Measurements from ENCODE around the gene C1RL.

The C1RL gene

GRCh38 chr12:7120166-7120565 is 11.2 kb upstream of the C1RL start:
- Histone ChIP-seq H3K9me2 (replicated peaks; ENCODE audit: insufficient read depth, low read length) (no peaks in the 10 kb centered on the region), H3K9me3 (replicated peaks; ENCODE audit: insufficient read depth, low read length) (no peaks in the 10 kb centered on the region), H3K27me3 (replicated peaks; ENCODE audit: insufficient read depth, low read length) (no peaks in the 10 kb centered on the region), H3K9ac (ENCODE audit: low read length) (no peak overlapping the region), H3K4me3 (ENCODE audit: low read length) (no peak overlapping the region), H3K4me2 (ENCODE audit: low read depth, low read length) (no peak overlapping the region), H3K79me2 (ENCODE audit: low read length) (no peaks in the 10 kb centered on the region), H4K20me1 (ENCODE audit: insufficient read depth, low read length) (no peaks in the 10 kb centered on the region), H3K36me3 (replicated peaks; ENCODE audit: insufficient read depth, low read length) (no peaks in the 10 kb centered on the region), H3K4me1 (ENCODE audit: low read length) (no peaks in the 10 kb centered on the region), H2AFZ (ENCODE audit: low read length) (no peak overlapping the region), H3F3A (ENCODE audit: insufficient read depth, low read length) (no peaks in the 10 kb centered on the region), H3K27ac (ENCODE audit: low read length) (no peak overlapping the region)
- TF ChIP-seq EZH2phosphoT487 (IDR thresholded peaks at IDR 0.05; ENCODE audit: low read length) (no peak), EZH2 (optimal IDR thresholded peaks at IDR 0.05; ENCODE audit: low read depth, low read length) (no peak)
- no peak for DNase-seq

- Histone ChIP-seq H3K9ac (ENCODE audit: low read length) (no peak overlapping the region), H3K4me3 (ENCODE audit: low read length) (no peak overlapping the region), H4K20me1 (ENCODE audit: insufficient read depth, low read length) (no peaks in the 10 kb centered on the region), H3K4me2 (ENCODE audit: low read depth, low read length) (no peak overlapping the region), H3K36me3 (replicated peaks; ENCODE audit: insufficient read depth, low read length) (no peaks in the 10 kb centered on the region), H3K9me2 (replicated peaks; ENCODE audit: insufficient read depth, low read length) (no peaks in the 10 kb centered on the region), H3K4me1 (ENCODE audit: low read length) (no peaks in the 10 kb centered on the region), H3K9me3 (replicated peaks; ENCODE audit: insufficient read depth, low read length) (no peaks in the 10 kb centered on the region), H2AFZ (ENCODE audit: low read length) (no peak overlapping the region), H3F3A (ENCODE audit: insufficient read depth, low read length) (no peaks in the 10 kb centered on the region), H3K27me3 (replicated peaks; ENCODE audit: insufficient read depth, low read length) (no peaks in the 10 kb centered on the region), H3K79me2 (ENCODE audit: low read length) (no peaks in the 10 kb centered on the region), H3K27ac (ENCODE audit: low read length) (no peak overlapping the region)
- no peak for TF ChIP-seq EZH2phosphoT487 (IDR thresholded peaks at IDR 0.05; ENCODE audit: low read length)
- TF ChIP-seq CTCF (IDR thresholded peaks at IDR 0.05; ENCODE audit: low read length) = no peak
- TF ChIP-seq EZH2 (optimal IDR thresholded peaks at IDR 0.05; ENCODE audit: low read depth, low read length) = no peak
- no peak for DNase-seq
Observed at GRCh38 chr12:7118881-7119280, 9.9 kb upstream of the C1RL start.

- no peak for DNase-seq
Observed at GRCh38 chr12:7117670-7118069, 8.7 kb upstream of the C1RL start.

More at GRCh38 chr12:7117670-7118069, 8.7 kb upstream of the C1RL start:
- no peak overlapping the region for H2AFZ ChIP-seq (ENCODE audit: low read length)
- H3K27me3 ChIP-seq (replicated peaks; ENCODE audit: insufficient read depth, low read length) = no peaks in the 10 kb centered on the region
- H3K4me2 ChIP-seq (ENCODE audit: low read depth, low read length) = no peak overlapping the region
- no peak overlapping the region for H3K9ac ChIP-seq (ENCODE audit: low read length)
- H3F3A ChIP-seq (ENCODE audit: insufficient read depth, low read length) = no peaks in the 10 kb centered on the region
- TF ChIP-seq EZH2 (optimal IDR thresholded peaks at IDR 0.05; ENCODE audit: low read depth, low read length) = no peak
- TF ChIP-seq EZH2phosphoT487 (IDR thresholded peaks at IDR 0.05; ENCODE audit: low read length) = no peak
- TF ChIP-seq CTCF (IDR thresholded peaks at IDR 0.05; ENCODE audit: low read length) = no peak
- no peaks in the 10 kb centered on the region for H3K36me3 ChIP-seq (replicated peaks; ENCODE audit: insufficient read depth, low read length)
- H3K27ac ChIP-seq (ENCODE audit: low read length) = no peak overlapping the region
- H3K9me2 ChIP-seq (replicated peaks; ENCODE audit: insufficient read depth, low read length) = no peaks in the 10 kb centered on the region
- H3K4me1 ChIP-seq (ENCODE audit: low read length) = 0 out of 2 replicates have a peak, but pooled peaks cover 8% of the 10 kb centered on the region
- H3K9me3 ChIP-seq (replicated peaks; ENCODE audit: insufficient read depth, low read length) = no peaks in the 10 kb centered on the region
- no peak overlapping the region for H3K4me3 ChIP-seq (ENCODE audit: low read length)
- H3K79me2 ChIP-seq (ENCODE audit: low read length) = no peaks in the 10 kb centered on the region
- no peaks in the 10 kb centered on the region for H4K20me1 ChIP-seq (ENCODE audit: insufficient read depth, low read length)

All from MM.1S (cell line).